GM12865 (cell line): ENCODE measurements around the gene SHISA8.

Experiments used
- DNase-seq: peaks from one replicate; pipeline ENCODE4 v3.0.0; 2010; ENCODE audit warnings: low read depth
- H3K4me3 ChIP-seq: 2 replicates; pipeline ENCODE4 v1.5.1; 2011; ENCODE audit warnings: mild to moderate bottlenecking, low read depth, low read length, control low read depth
- CTCF ChIP-seq: IDR thresholded peaks from 2 replicates; pipeline ENCODE4 v1.5.1; 2011; ENCODE audit warnings: low read length, control low read depth, low read depth, inconsistent platforms; ENCODE audit not compliant: insufficient read depth; ENCODE audit errors: missing control alignments

The SHISA8 gene

GRCh38 chr22:41915035-41915785, at the start of gene SHISA8:
SHISA8 (minus strand) TSS chr22:41915074; CDS start chr22:41914667, 407 bp downstream.
- H3K4me3 ChIP-seq, result peak within 1 kb of the TSS; percentile 46
- peak; percentile 59 for DNase-seq
- no peak for TF ChIP-seq CTCF

DNA sequence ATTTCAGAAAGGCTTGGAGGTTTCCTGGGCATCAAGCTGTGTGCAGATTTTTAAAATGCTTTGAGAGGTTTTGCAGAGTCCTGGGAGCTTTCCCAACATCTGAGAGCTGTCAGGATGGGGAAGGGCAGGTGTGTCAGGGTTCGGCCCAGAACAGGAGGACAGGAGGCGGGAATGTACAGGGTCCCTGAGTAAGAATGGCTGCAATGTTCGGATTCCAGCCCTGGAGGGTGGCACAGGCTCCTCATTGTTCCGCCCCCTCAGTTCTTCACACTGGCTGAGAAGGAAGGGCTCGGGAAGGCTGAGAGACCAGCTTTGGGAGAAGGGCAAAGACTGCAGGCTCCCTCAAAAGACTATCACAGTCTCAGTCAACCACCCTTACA, 49.2 kb upstream of the SHISA8 start:
- no peak for DNase-seq
- no peak overlapping the region for H3K4me3 ChIP-seq
- TF ChIP-seq CTCF, result no peak

DNA sequence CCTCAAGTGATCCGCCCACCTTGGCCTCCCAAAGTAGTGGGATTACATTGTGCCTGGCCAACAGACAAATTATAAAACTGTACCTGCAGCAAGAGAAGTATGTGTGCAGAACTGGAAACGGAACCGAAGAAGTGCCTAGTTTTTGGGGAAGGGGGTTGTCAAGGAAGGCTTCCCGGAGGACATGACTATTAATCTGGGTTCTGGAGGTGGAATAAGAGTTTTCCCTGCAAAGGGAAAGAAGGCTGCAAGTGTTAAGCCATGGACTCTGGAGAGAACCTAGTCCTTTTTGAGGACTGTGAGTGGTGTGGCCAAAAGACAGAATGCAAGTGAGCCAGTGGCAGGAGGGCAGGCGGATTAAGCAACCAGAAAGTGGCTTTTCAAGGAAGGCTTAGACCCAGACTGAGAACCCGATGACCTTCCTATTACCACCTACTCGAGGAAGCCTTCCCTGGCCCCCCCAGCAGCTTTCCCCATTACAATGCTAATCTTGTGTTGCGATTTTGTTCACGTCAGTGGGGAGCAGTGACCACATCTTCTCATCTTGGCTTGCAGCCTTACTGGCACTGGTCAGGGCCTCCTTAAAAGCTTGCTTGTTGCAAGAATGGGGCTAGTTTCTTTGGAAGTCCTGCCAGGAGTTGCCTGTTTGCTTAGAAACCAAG, 48.7 kb upstream of the SHISA8 start:
- H3K4me3 ChIP-seq, result no peak overlapping the region
- no peak for TF ChIP-seq CTCF
- no peak for DNase-seq

DNA sequence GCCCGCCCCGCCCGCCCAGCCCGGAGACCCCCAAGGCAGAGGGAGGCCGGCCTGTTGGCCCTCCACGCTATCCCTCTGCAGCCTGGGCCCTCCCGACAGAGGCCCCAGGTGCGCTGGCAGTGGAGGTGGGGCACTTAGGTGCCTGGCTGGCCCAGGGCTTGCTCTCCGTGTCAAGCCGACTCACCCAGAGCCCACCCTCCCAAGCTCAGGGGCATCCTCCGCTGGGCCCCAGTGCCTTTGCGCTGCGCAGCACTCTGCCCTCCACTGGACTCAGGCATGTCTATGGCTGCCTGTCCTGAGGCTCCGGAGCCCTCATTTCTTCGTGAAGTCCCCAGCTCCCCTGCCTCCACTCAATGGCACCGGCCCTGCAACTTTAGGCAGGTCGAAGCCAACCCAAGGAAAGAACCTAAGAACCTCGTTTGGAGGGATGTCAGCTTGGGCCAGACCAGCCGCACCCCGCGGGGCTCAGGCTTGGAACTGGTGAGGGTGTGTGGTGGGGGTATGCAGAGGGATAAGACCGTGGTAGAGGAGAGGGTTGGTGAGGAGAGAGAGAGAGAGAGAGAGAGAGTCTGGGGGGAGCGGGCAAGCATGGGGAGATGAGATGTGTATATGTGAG, 43.2 kb upstream of the SHISA8 start:
- no peak for DNase-seq
- H3K4me3 ChIP-seq, result no peak overlapping the region
- TF ChIP-seq CTCF, result no peak

DNA sequence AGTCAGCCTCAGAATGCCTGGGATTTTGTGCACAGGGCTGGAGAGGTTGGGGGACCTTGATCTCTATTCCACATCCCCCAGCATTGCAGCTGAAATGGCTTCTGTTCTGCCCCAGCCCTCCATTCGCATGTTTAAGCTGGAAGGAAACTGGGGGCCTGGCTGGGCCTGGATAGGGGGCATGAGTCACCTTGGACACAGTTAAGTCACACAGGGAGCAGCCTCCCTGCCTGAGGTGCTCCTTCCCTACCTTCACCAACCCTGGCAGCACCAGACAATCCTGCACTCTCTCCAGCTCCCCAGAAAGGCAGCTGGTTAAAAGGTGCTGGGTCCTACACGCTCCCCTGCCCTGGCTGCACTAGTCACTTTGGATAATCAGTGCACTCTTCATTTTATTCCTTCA, 37.8 kb upstream of the SHISA8 start:
- H3K4me3 ChIP-seq, result no peak overlapping the region
- no peak for DNase-seq
- TF ChIP-seq CTCF, result no peak

DNA sequence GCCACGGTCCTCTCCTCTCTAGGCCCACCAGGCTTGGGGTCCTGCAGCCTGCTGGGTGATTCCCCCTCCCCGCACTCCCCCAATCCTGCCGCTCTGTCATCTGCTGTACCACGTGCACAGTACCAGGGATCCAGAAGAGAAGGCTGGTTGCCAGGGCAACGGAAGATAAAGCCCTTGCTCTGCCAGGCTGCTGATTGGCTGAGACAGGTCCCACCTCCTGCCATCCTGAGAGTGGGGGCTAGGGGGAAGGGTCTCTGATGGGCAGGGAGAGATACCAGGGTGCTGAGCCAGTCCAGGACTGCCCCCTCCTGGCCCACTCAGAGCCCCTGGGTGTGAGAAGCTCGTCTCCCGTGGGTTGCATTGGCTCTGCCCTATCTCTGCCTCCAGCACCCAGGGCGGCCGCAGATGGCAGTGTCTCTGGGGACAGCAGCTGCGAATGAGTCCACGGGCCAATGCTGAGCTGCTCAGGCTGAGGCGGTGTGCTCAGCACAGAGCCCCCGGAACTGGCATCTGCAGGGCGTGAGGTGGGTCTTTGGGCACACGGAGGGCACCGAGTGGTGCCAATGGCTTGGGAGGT, 37.1 kb upstream of the SHISA8 start, which contains the start of gene SMIM45:
Gene SMIM45 (plus strand): TSS at position 253 of the 577 bp plus-strand sequence.
- TF ChIP-seq CTCF, result no peak
- no peak for DNase-seq
- no peak within 1 kb of the TSS for H3K4me3 ChIP-seq
